MCF 10A (cell line): ENCODE measurements around the gene P4HA2. TPM values are rescaled to one million over a fixed set of nuclear protein-coding genes. Genes with fewer than 3 reads are reported as not detected.
"Not testable (repeated sequence)": the region's sequence is repeated elsewhere in the genome, so short reads cannot be mapped to it uniquely, and the experiment has no call there.

Experiments used
- BruUV-seq: library from RNA; stranded (reverse); fragments of 400-500 nt; replicated peaks from 2 replicates; lab custom pipeline; 2021; lab: Mats Ljungman, UMichigan
- CTCF ChIA-PET: fragments of 300-600 bp; sonication (Branson Sonifier 250); formaldehyde crosslinking; extraction: SDS; loops from one replicate; lab custom pipeline; 2021; ENCODE audit warnings: antibody characterized with exemption, inconsistent platforms; lab: Yijun Ruan, JAX
- POLR2A ChIA-PET: fragments of 300-600, 350-650 bp; sonication (Branson Sonifier 250); formaldehyde crosslinking; extraction: SDS; loops from one replicate; lab custom pipeline; 2020; ENCODE audit warnings: antibody characterized with exemption, inconsistent platforms; lab: Yijun Ruan, JAX
- DNase-seq: peaks from one replicate; pipeline ENCODE4 v3.0.0-alpha.2; 2018; ENCODE audit not compliant: unreplicated experiment
- H3K27ac Mint-ChIP-seq: one replicate; pipeline ENCODE4 v1.8.0; 2022; ENCODE audit warnings: mild to moderate bottlenecking, low read depth, mixed read lengths; ENCODE audit not compliant: unreplicated experiment
- H3K27me3 Mint-ChIP-seq: one replicate; pipeline ENCODE4 v1.8.0; 2022; ENCODE audit warnings: mixed read lengths; ENCODE audit not compliant: insufficient read depth, unreplicated experiment
- H3K36me3 Mint-ChIP-seq: one replicate; pipeline ENCODE4 v1.8.0; 2022; ENCODE audit warnings: mild to moderate bottlenecking, moderate library complexity, mixed read lengths; ENCODE audit not compliant: insufficient read depth, unreplicated experiment
- H3K4me1 Mint-ChIP-seq: one replicate; pipeline ENCODE4 v1.8.0; 2022; ENCODE audit warnings: mixed read lengths; ENCODE audit not compliant: insufficient read depth, unreplicated experiment
- H3K4me3 Mint-ChIP-seq: one replicate; pipeline ENCODE4 v1.8.0; 2022; ENCODE audit warnings: mild to moderate bottlenecking, moderate library complexity, mixed read lengths; ENCODE audit not compliant: unreplicated experiment
- H3K9me3 Mint-ChIP-seq: one replicate; pipeline ENCODE4 v1.8.0; 2022; ENCODE audit warnings: mixed read lengths; ENCODE audit not compliant: unreplicated experiment
- intact Hi-C: fragments of 100-400 bp; cut with micrococcal nuclease; formaldehyde crosslinking; loops from 2 replicates; pipeline ENCODE4 v1.14.1; 2022
- total RNA-seq: library from RNA; stranded (reverse); gene quantifications from 2 replicates; pipeline ENCODE4 v1.2.3, GENCODE V29; 2022
- TF ChIP-seq, protein P1 (sequence below): fragments of 200-600 bp; IDR thresholded peaks from one replicate; pipeline ENCODE4 v1.8.0; 2022; ENCODE audit warnings: antibody characterized with exemption, mild to moderate bottlenecking; ENCODE audit not compliant: unreplicated experiment

The P4HA2 gene
- total RNA-seq, 1 experiment from 2014 or later, result 53.1 TPM

DNA sequence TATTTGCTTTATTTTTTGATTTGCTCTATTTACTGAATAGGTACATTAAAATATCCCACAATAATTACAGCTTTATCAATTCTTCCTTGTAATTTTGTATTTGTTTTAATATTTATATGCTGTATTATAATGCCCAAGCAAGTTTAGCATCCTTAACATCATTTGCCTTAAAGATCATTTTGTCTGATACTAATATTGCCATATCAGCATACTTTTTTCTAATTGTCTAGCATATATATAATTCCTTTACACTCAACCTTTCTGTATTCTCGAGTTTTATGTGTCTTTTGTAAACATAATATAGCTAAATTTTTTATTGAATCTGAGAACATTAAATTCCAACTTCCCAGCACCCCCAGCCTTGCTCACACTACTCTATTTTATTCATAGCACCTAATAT lies 64.7 kb downstream of the P4HA2 start:
- H3K9me3 Mint-ChIP-seq, result peaks cover 8% of the 10 kb centered on the region
- H3K27me3 Mint-ChIP-seq, result peaks cover 4% of the 10 kb centered on the region
- no peak for DNase-seq
- no peak overlapping the region for H3K27ac Mint-ChIP-seq
- ChIA-PET POLR2A (no interaction called here), CTCF (interaction anchor here (0.6 to 1.6 kb wide), 4 partner anchors 17 to 130 kb away, joined by 3 to 5 read pairs (median 4); no protein-coding TSS in a partner anchor)
- H3K4me3 Mint-ChIP-seq, result no peak overlapping the region
- BruUV-seq, result no TSS peak
- TF ChIP-seq, protein P1, sequence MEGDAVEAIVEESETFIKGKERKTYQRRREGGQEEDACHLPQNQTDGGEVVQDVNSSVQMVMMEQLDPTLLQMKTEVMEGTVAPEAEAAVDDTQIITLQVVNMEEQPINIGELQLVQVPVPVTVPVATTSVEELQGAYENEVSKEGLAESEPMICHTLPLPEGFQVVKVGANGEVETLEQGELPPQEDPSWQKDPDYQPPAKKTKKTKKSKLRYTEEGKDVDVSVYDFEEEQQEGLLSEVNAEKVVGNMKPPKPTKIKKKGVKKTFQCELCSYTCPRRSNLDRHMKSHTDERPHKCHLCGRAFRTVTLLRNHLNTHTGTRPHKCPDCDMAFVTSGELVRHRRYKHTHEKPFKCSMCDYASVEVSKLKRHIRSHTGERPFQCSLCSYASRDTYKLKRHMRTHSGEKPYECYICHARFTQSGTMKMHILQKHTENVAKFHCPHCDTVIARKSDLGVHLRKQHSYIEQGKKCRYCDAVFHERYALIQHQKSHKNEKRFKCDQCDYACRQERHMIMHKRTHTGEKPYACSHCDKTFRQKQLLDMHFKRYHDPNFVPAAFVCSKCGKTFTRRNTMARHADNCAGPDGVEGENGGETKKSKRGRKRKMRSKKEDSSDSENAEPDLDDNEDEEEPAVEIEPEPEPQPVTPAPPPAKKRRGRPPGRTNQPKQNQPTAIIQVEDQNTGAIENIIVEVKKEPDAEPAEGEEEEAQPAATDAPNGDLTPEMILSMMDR, result no peak
- H3K4me1 Mint-ChIP-seq, result no peaks in the 10 kb centered on the region
- peaks cover 2% of the 10 kb centered on the region for H3K36me3 Mint-ChIP-seq
- intact Hi-C loops, result no loop called here

DNA sequence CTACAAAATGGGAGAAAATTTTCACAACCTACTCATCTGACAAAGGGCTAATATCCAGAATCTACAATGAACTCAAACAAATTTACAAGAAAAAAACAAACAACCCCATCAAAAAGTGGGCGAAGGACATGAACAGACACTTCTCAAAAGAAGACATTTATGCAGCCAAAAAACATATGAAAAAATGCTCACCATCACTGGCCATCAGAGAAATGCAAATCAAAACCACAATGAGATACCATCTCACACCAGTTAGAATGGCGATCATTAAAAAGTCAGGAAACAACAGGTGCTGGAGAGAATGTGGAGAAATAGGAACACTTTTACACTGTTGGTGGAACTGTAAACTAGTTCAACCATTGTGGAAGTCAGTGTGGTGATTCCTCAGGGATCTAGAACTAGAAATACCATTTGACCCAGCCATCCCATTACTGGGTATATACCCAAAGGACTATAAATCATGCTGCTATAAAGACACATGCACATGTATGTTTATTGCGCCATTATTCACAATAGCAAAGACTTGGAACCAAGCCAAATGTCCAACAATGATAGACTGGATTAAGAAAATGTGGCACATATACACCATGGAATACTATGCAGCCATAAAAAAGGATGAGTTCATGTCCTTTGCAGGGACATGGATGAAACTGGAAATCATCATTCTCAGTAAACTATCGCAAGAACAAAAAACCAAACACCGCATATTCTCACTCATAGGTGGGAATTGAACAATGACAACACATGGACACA lies 65.9 kb downstream of the P4HA2 start:
- H3K27me3 Mint-ChIP-seq, DNase-seq, intact Hi-C loops, BruUV-seq, H3K4me3 Mint-ChIP-seq, H3K27ac Mint-ChIP-seq, POLR2A ChIA-PET, H3K36me3 Mint-ChIP-seq, H3K9me3 Mint-ChIP-seq, H3K4me1 Mint-ChIP-seq: not testable (repeated sequence)
- CTCF ChIA-PET, result interaction anchor here (1.6 kb wide), 2 partner anchors 25 to 99 kb away, joined by 3 to 5 read pairs; no protein-coding TSS in a partner anchor

DNA sequence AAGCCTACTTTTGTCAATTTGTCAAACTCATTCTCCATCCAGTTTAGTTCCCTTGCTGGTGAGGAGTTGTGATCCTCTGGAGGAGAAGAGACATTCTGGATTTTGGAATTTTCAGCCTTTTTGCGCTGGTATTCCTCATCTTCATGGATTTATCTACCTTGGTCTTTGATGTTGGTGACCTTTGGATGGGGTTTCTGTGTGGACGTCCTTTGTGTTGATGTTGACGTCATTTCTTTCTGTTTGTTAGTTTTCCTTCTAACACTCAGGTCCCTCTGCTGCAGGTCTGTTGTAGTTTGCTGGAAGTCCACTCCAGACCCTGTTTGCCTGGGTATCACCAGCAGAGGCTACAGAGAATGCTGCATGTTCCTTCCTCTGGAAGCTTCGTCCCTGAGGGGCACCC lies 71.2 kb downstream of the P4HA2 start:
- no peak for DNase-seq
- intact Hi-C loops, result no loop called here
- no peaks in the 10 kb centered on the region for H3K27me3 Mint-ChIP-seq
- no TSS peak for BruUV-seq
- H3K4me3 Mint-ChIP-seq, result no peak overlapping the region
- H3K36me3 Mint-ChIP-seq, result no peaks in the 10 kb centered on the region
- H3K9me3 Mint-ChIP-seq, result peaks cover 16% of the 10 kb centered on the region
- CTCF ChIA-PET, result interaction anchor here (0.6 to 1.5 kb wide), 2 partner anchors 92 to 623 kb away, joined by 3 read pairs; no protein-coding TSS in a partner anchor
- no peak overlapping the region for H3K27ac Mint-ChIP-seq
- TF ChIP-seq, protein P1, result no peak
- POLR2A ChIA-PET, result interaction anchor here (0.6 kb wide), 1 partner anchor 114 kb away, joined by 3 read pairs; no protein-coding TSS in a partner anchor
- H3K4me1 Mint-ChIP-seq, result no peaks in the 10 kb centered on the region

DNA sequence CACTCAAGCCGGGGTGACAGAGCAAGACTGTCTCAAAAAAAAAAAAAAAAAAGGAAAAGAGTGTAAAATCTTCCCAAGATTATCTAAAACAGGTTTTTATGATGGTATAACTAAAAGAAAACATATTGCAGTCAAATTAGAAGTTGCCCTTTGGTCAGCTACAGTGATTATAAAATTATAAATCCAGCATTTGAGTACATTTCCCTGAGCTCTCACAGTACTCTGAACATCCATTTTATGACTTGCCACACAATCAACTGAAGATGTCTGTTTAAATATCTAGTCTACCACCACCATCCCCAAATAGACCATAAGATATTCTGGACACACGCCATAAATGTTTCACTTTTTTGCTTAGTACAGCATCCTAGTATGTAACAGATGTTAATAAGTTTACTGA lies 77.1 kb downstream of the P4HA2 start:
- H3K9me3 Mint-ChIP-seq, result peaks cover 16% of the 10 kb centered on the region
- H3K27me3 Mint-ChIP-seq, result no peaks in the 10 kb centered on the region
- H3K27ac Mint-ChIP-seq, result no peak overlapping the region
- intact Hi-C loops, result no loop called here
- no peak for DNase-seq
- TF ChIP-seq, protein P1, result no peak
- no peak overlapping the region for H3K4me3 Mint-ChIP-seq
- no peaks in the 10 kb centered on the region for H3K36me3 Mint-ChIP-seq
- CTCF ChIA-PET, result no interaction called here
- BruUV-seq, result no TSS peak
- POLR2A ChIA-PET, result no interaction called here
- H3K4me1 Mint-ChIP-seq, result no peaks in the 10 kb centered on the region
